ENCODE results near the gene IL12RB2. TPM values are rescaled to one million over a fixed set of nuclear protein-coding genes. Genes with fewer than 3 reads are reported as not detected.

The IL12RB2 gene
- total and polyA plus RNA-seq, 4 donors, result 0.02 to 2.1 (median 0.44) TPM

GRCh38 chr1:67264152-67264551 lies 43.5 kb upstream of the IL12RB2 start:
- H3K9ac ChIP-seq (ENCODE audit: insufficient read depth in 1 of 2, low read length in 2 of 2), result no peak overlapping the region
- ATAC-seq (ENCODE audit: insufficient read depth, low FRiP score) (no peak), DNase-seq (no peak)
- H3K4me3 ChIP-seq, result no peak overlapping the region
- no peaks in the 10 kb centered on the region for H3K27me3 ChIP-seq (ENCODE audit: control insufficient read depth in 3 of 3, insufficient read depth in 3 of 3, low read length in 2 of 3)
- no peaks in the 10 kb centered on the region for H3K36me3 ChIP-seq (ENCODE audit: control insufficient read depth in 4 of 4, insufficient read depth in 4 of 4, low read length in 4 of 4)
- no peaks in the 10 kb centered on the region for H3K4me1 ChIP-seq (ENCODE audit: control insufficient read depth in 5 of 5, insufficient read depth in 5 of 5, low read length in 5 of 5)
- H3K9me3 ChIP-seq (ENCODE audit: control insufficient read depth in 4 of 4, insufficient read depth in 3 of 4, low read length in 3 of 4), result no peaks in the 10 kb centered on the region
- TF ChIP-seq CTCF (IDR thresholded peaks at IDR 0.05; ENCODE audit: control extremely low read depth, extremely low read depth), result no peak
- H3K27ac ChIP-seq (ENCODE audit: low read depth in 1 of 2, low read length in 1 of 2), result no peak overlapping the region

- no peaks in the 10 kb centered on the region for H3K9me3 ChIP-seq (ENCODE audit: control insufficient read depth in 4 of 4, insufficient read depth in 3 of 4, low read length in 3 of 4)
- no peaks in the 10 kb centered on the region for H3K4me1 ChIP-seq (ENCODE audit: control insufficient read depth in 5 of 5, insufficient read depth in 5 of 5, low read length in 5 of 5)
- 25 to 38% methylated on average over 3 of the region's 3 CpGs for WGBS, 2 donors
- no peak for TF ChIP-seq CTCF (IDR thresholded peaks at IDR 0.05; ENCODE audit: control extremely low read depth, extremely low read depth)
- DNase-seq (no peak), ATAC-seq (ENCODE audit: insufficient read depth, low FRiP score) (no peak)
- no peak overlapping the region for H3K27ac ChIP-seq (ENCODE audit: low read depth in 1 of 2, low read length in 1 of 2)
- H3K36me3 ChIP-seq (ENCODE audit: control insufficient read depth in 4 of 4, insufficient read depth in 4 of 4, low read length in 4 of 4), result no peaks in the 10 kb centered on the region
- H3K27me3 ChIP-seq (ENCODE audit: control insufficient read depth in 3 of 3, insufficient read depth in 3 of 3, low read length in 2 of 3), result no peaks in the 10 kb centered on the region
- no peak overlapping the region for H3K4me3 ChIP-seq
- H3K9ac ChIP-seq (ENCODE audit: insufficient read depth in 1 of 2, low read length in 2 of 2), result no peak overlapping the region
Measured at GRCh38 chr1:67264899-67265298, 42.8 kb upstream of the IL12RB2 start.

GRCh38 chr1:67269061-67269460 lies 38.6 kb upstream of the IL12RB2 start:
- 89 to 93% methylated on average over 3 of the region's 3 CpGs for WGBS, 2 donors
- no peak for ATAC-seq (ENCODE audit: insufficient read depth, low FRiP score)

More at GRCh38 chr1:67269061-67269460, 38.6 kb upstream of the IL12RB2 start:
- no peak for TF ChIP-seq CTCF (IDR thresholded peaks at IDR 0.05; ENCODE audit: control extremely low read depth, extremely low read depth)
- no peak overlapping the region for H3K27ac ChIP-seq (ENCODE audit: low read depth in 1 of 2, low read length in 1 of 2)
- H3K4me3 ChIP-seq, result no peak overlapping the region
- no peaks in the 10 kb centered on the region for H3K4me1 ChIP-seq (ENCODE audit: control insufficient read depth in 5 of 5, insufficient read depth in 5 of 5, low read length in 5 of 5)
- no peak for DNase-seq
- no peaks in the 10 kb centered on the region for H3K9me3 ChIP-seq (ENCODE audit: control insufficient read depth in 4 of 4, insufficient read depth in 3 of 4, low read length in 3 of 4)
- H3K27me3 ChIP-seq (ENCODE audit: control insufficient read depth in 3 of 3, insufficient read depth in 3 of 3, low read length in 2 of 3), result no peaks in the 10 kb centered on the region
- H3K36me3 ChIP-seq (ENCODE audit: control insufficient read depth in 4 of 4, insufficient read depth in 4 of 4, low read length in 4 of 4), result no peaks in the 10 kb centered on the region
- H3K9ac ChIP-seq (ENCODE audit: insufficient read depth in 1 of 2, low read length in 2 of 2), result no peak overlapping the region
